GM12878 (cell line): ENCODE measurements around the gene PDGFC.

Experiments used
- CEBPB ChIP-seq, 2 experiments: fragments of 150-350 bp in 1 of 2; IDR thresholded peaks; 2 replicates each; pipeline ENCODE4 v1.6.1; 2012 to 2014; ENCODE audit warnings: low read depth in 2 of 2, low read length in 2 of 2, borderline replicate concordance in 1 of 2, inconsistent platforms in 1 of 2
- GATAD2B ChIP-seq: fragments of 450-650 bp; conservative IDR thresholded peaks from 2 replicates; pipeline ENCODE4 v1.6.1; 2017; ENCODE audit warnings: low read depth, mild to moderate bottlenecking, moderate library complexity
- HDGF ChIP-seq: fragments of 450-650 bp; IDR thresholded peaks from 2 replicates; pipeline ENCODE4 v1.6.1; 2016; ENCODE audit warnings: antibody characterized with exemption
- RAD21 ChIP-seq: IDR thresholded peaks from 2 replicates; pipeline ENCODE4 v1.6.1; 2011; ENCODE audit warnings: mild to moderate bottlenecking, low read depth, low read length, moderate library complexity; ENCODE audit not compliant: insufficient read depth
- TF ChIP-seq, protein P1 (sequence below), 3 experiments: IDR thresholded peaks in 2 of 3; conservative IDR thresholded peaks in 1 of 3; 2 replicates each; pipeline ENCODE4 v1.5.1; 2011; ENCODE audit warnings: low read depth in 3 of 3, low read length in 3 of 3, mild to moderate bottlenecking in 3 of 3, control low read depth in 2 of 3, moderate library complexity in 2 of 3, inconsistent platforms in 1 of 3, mixed read lengths in 1 of 3; ENCODE audit not compliant: control insufficient read depth in 2 of 3, insufficient read depth in 1 of 3; ENCODE audit errors: extremely low read depth in 1 of 3

DNA sequence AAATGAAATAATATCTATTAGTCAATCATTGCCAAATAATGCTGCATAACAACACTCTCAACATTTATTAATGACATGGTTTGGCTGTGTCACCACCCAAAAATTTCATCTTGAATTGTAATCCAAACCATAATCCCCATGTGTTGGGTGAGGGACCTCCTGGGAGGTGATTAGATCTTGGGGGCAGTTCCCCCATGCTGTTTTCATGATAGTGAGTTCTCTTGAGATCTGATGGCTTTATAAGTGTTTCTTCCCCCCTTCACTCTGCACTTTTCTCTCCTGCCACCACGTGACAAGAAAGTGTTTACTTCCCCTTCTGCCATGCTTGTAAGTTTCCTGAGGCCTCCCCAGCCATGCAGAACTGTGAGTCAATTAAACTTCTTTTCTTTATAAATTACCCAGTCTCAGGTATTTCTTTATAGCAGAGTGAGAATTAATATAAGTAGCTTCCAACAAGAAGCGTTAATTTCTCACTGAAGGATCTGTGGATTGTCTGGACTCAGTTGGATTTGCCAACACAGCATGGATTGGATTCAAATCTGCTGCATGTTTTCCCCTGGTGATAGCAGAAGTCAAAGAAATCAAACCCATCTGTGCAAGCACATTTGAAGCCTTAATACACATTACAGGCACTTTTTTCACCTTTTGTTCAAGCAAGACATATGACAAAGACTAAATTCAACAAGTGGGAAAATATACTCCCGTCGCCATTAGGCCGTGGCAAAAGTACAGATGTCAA is 216.6 kb downstream of the PDGFC start:
- TF ChIP-seq, protein P1, sequence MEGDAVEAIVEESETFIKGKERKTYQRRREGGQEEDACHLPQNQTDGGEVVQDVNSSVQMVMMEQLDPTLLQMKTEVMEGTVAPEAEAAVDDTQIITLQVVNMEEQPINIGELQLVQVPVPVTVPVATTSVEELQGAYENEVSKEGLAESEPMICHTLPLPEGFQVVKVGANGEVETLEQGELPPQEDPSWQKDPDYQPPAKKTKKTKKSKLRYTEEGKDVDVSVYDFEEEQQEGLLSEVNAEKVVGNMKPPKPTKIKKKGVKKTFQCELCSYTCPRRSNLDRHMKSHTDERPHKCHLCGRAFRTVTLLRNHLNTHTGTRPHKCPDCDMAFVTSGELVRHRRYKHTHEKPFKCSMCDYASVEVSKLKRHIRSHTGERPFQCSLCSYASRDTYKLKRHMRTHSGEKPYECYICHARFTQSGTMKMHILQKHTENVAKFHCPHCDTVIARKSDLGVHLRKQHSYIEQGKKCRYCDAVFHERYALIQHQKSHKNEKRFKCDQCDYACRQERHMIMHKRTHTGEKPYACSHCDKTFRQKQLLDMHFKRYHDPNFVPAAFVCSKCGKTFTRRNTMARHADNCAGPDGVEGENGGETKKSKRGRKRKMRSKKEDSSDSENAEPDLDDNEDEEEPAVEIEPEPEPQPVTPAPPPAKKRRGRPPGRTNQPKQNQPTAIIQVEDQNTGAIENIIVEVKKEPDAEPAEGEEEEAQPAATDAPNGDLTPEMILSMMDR (IDR thresholded peaks at IDR 0.05 in 2 of 3, conservative IDR thresholded peaks at IDR 0.05 in 1 of 3; ENCODE audit: control insufficient read depth in 2 of 3, extremely low read depth in 1 of 3, insufficient read depth in 1 of 3, low read depth in 3 of 3, low read length in 3 of 3) = no peak
- TF ChIP-seq RAD21 (no peak), GATAD2B (no peak), HDGF (no peak), CEBPB (IDR thresholded peaks at IDR 0.05; ENCODE audit: borderline replicate concordance in 1 of 2, low read depth in 2 of 2, low read length in 2 of 2) (no peak)
